Right lobe of liver (tissue), 4 donors: ENCODE data around the gene CACNA1E.

Experiments used
- CTCF ChIP-seq, 4 donors: fragments of 200-600 bp in 3 of 4; fragments of 450-650 bp in 1 of 4; IDR thresholded peaks; one replicate each; pipeline versions ENCODE4 v1.5.1 to v1.8.0; 2016 to 2022; ENCODE audit warnings: antibody characterized with exemption in 4 of 4, mild to moderate bottlenecking in 2 of 4
- POLR2A ChIP-seq: fragments of 450-650 bp; IDR thresholded peaks from one replicate; pipeline ENCODE4 v1.6.1; 2017; ENCODE audit warnings: antibody characterized with exemption, mild to moderate bottlenecking
- donor health status: DM: no; HTN: no; CAD: no.
- donor health status: DM: no; HTN: no; CAD: no.
- donor health status: DM: no; HTN: yes; CAD: no.

DNA sequence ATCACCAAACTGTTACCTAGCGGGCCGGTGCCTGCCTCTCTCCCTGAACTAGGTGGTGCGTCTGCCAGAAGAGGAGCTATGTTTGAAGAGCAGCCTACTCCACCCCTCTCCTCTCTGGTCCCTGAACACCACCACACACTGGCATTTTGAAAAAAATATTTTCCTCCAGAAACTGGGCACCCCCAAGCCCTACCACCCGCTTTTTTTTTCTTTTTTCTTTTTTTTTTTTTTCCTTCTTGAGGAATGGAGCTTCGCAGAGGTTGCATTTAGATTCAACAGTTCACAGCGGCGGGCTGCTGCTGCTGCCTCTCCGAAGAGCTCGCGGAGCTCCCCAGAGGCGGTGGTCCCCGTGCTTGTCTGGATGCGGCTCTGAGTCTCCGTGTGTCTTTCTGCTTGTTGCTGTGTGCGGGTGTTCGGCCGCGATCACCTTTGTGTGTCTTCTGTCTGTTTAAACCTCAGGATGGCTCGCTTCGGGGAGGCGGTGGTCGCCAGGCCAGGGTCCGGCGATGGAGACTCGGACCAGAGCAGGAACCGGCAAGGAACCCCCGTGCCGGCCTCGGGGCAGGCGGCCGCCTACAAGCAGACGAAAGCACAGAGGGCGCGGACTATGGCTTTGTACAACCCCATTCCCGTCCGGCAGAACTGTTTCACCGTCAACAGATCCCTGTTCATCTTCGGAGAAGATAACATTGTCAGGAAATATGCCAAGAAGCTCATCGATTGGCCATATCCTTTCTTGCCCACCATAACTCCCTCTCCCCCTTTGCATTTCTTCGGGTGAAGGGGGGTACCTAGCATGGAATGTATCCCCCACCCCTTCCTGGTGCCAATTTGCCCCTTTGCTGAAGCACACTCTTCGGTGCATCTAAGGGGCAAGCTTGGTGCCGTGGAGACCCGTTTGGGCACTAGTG is at the start of gene CACNA1E:
- TF ChIP-seq POLR2A (no peak), CTCF (IDR thresholded peaks at IDR 0.05) (no peak)
